Measurements from ENCODE around the gene LAMC1. TPM values are rescaled to one million over a fixed set of nuclear protein-coding genes. Genes with fewer than 3 reads are reported as not detected.

Gene LAMC1
- total and polyA plus RNA-seq, 2 experiments from 2014 or later, result 185 to 686 TPM

DNA sequence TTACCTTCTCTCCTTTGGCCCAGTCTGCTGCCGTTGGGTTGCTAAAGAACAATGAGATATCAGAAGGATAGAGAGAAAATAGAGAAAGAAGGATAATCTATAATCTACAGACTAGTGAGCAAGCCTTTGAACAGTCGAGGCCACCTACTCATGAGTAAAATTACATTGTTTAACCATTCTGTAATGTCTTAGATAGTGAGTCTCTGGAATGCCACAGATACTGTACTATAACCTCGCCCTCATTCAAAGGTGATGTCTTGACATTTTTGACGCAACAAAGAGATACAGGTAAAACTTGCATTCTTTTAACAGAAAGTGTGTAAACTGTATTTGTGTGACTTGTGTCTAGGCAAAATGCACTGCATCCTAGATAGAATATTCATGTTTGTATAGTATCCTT, 77.9 kb downstream of the LAMC1 start:
- Histone ChIP-seq H3K79me2 (ENCODE audit: insufficient read depth) (peaks cover 100% of the 10 kb centered on the region), H3K9ac (no peak overlapping the region), H4K20me1 (ENCODE audit: insufficient read depth) (peaks cover 17% of the 10 kb centered on the region), H3K27me3 (replicated peaks; ENCODE audit: insufficient read depth) (no peaks in the 10 kb centered on the region), H3F3A (ENCODE audit: insufficient read depth) (peaks cover 89% of the 10 kb centered on the region), H3K4me2 (ENCODE audit: unreplicated experiment) (no peak overlapping the region), H3K4me1 (ENCODE audit: insufficient read depth) (peaks cover 61% of the 10 kb centered on the region), H3K27ac (no peak overlapping the region), H3K4me3 (no peak overlapping the region), H3K9me2 (ENCODE audit: insufficient read depth) (no peaks in the 10 kb centered on the region), H2AFZ (no peak overlapping the region), H3K9me3 (ENCODE audit: low read depth) (no peaks in the 10 kb centered on the region), H3K36me3 (ENCODE audit: low read depth) (peaks cover 26% of the 10 kb centered on the region)
- no peak for DNase-seq
- 87 to 92% methylated on average over 4 of the region's 4 CpGs for WGBS, 2 experiments (ENCODE audit: low coverage in 1 of 2, low lambda C conversion rate in 2 of 2, missing lambda C conversion rate in 2 of 2)
- no peak for TF ChIP-seq EZH2phosphoT487 (IDR thresholded peaks at IDR 0.05; ENCODE audit: insufficient read depth, low read depth)
- TF ChIP-seq EZH2 (IDR thresholded peaks at IDR 0.05; ENCODE audit: insufficient read depth, poor library complexity, severe bottlenecking), result no peak
- in situ Hi-C loops (cut with MboI), result no loop called here

DNA sequence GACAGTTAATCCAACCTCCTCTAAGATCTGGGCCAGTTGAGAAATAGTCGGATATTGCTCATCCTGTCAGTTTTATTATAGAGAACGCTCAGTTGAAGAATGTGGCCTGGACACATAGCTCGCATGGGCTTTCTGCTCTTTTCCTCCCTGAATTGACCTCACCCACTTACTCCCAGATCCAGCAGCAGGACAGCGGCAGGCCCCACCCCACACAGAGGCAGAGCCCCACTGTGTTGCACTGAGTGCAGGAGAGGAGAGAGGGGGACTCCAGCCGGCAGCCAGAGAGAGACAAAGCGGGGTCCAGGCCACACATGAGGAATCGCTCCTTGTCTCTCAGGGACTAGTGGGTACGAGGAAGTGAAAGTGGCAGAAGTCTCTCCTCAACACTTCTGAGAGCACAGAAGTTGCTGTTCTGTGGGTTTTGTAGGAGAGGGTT, 78.6 kb downstream of the LAMC1 start:
- H3K79me2 ChIP-seq (ENCODE audit: insufficient read depth), result peaks cover 100% of the 10 kb centered on the region
- H3K9ac ChIP-seq, result no peak overlapping the region
- no peak overlapping the region for H2AFZ ChIP-seq
- peak overlapping the region; percentile 25; the same call in 1 of the 2 replicates for H3K27ac ChIP-seq
- peaks cover 82% of the 10 kb centered on the region for H3F3A ChIP-seq (ENCODE audit: insufficient read depth)
- TF ChIP-seq EZH2phosphoT487 (IDR thresholded peaks at IDR 0.05; ENCODE audit: insufficient read depth, low read depth) (no peak), EZH2 (IDR thresholded peaks at IDR 0.05; ENCODE audit: insufficient read depth, poor library complexity, severe bottlenecking) (no peak)
- no peaks in the 10 kb centered on the region for H3K9me2 ChIP-seq (ENCODE audit: insufficient read depth)
- peaks cover 32% of the 10 kb centered on the region for H3K36me3 ChIP-seq (ENCODE audit: low read depth)
- H4K20me1 ChIP-seq (ENCODE audit: insufficient read depth), result peaks cover 11% of the 10 kb centered on the region
- no peaks in the 10 kb centered on the region for H3K9me3 ChIP-seq (ENCODE audit: low read depth)
- H3K4me2 ChIP-seq (ENCODE audit: unreplicated experiment), result no peak overlapping the region
- H3K4me1 ChIP-seq (ENCODE audit: insufficient read depth), result peaks cover 61% of the 10 kb centered on the region
- WGBS, 2 experiments (ENCODE audit: low coverage in 1 of 2, low lambda C conversion rate in 2 of 2, missing lambda C conversion rate in 2 of 2), result 79 to 80% methylated on average over 8 of the region's 8 CpGs
- no peak overlapping the region for H3K4me3 ChIP-seq
- in situ Hi-C loops (cut with MboI), result no loop called here
- no peaks in the 10 kb centered on the region for H3K27me3 ChIP-seq (replicated peaks; ENCODE audit: insufficient read depth)
- peak; percentile 30 for DNase-seq

DNA sequence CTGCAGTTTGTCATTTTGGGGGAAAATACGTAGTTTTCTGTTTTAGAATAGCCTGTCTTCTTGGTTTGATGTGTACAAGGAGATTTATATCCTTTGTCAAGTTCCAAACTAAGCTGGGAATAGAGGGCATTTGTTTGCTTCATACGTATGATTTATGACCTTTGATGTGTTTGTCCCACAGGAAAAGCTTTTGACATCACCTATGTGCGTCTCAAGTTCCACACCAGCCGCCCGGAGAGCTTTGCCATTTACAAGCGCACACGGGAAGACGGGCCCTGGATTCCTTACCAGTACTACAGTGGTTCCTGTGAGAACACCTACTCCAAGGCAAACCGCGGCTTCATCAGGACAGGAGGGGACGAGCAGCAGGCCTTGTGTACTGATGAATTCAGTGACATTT, 79.9 kb downstream of the LAMC1 start:
- peaks cover 41% of the 10 kb centered on the region for H3K36me3 ChIP-seq (ENCODE audit: low read depth)
- H3K9ac ChIP-seq, result no peak overlapping the region
- H3K9me3 ChIP-seq (ENCODE audit: low read depth), result no peaks in the 10 kb centered on the region
- no peaks in the 10 kb centered on the region for H3K27me3 ChIP-seq (replicated peaks; ENCODE audit: insufficient read depth)
- no peak overlapping the region for H3K4me2 ChIP-seq (ENCODE audit: unreplicated experiment)
- in situ Hi-C loops (cut with MboI), result no loop called here
- H3K4me1 ChIP-seq (ENCODE audit: insufficient read depth), result peaks cover 52% of the 10 kb centered on the region
- TF ChIP-seq EZH2 (IDR thresholded peaks at IDR 0.05; ENCODE audit: insufficient read depth, poor library complexity, severe bottlenecking) (no peak), EZH2phosphoT487 (IDR thresholded peaks at IDR 0.05; ENCODE audit: insufficient read depth, low read depth) (no peak)
- peaks cover 11% of the 10 kb centered on the region for H4K20me1 ChIP-seq (ENCODE audit: insufficient read depth)
- H3K27ac ChIP-seq, result no peak overlapping the region
- 94 to 97% methylated on average over 11 of the region's 11 CpGs for WGBS, 2 experiments (ENCODE audit: low coverage in 1 of 2, low lambda C conversion rate in 2 of 2, missing lambda C conversion rate in 2 of 2)
- H3K79me2 ChIP-seq (ENCODE audit: insufficient read depth), result peaks cover 100% of the 10 kb centered on the region
- DNase-seq, result no peak
- no peaks in the 10 kb centered on the region for H3K9me2 ChIP-seq (ENCODE audit: insufficient read depth)
- H3K4me3 ChIP-seq, result no peak overlapping the region
- no peak overlapping the region for H2AFZ ChIP-seq
- peaks cover 74% of the 10 kb centered on the region for H3F3A ChIP-seq (ENCODE audit: insufficient read depth)

DNA sequence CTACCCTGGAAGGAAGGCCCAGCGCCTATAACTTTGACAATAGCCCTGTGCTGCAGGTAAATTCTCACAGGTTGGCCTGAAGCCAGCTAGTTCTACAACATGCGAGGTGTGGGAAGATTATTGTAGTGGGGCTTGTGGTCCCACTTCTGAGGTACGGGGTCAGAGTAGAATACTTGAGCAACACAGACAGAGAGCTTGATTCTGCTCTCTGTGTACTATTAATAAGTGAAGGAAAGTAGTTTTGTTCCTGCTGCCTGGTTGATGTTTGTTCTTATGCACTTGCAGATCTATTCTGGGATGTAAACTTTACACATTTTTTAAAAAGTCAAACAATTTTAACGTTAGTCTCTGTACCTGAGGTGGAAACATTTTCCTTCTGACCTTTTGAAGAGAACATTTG, 80.4 kb downstream of the LAMC1 start:
- Histone ChIP-seq H3K9ac (no peak overlapping the region), H3K9me2 (ENCODE audit: insufficient read depth) (no peaks in the 10 kb centered on the region), H2AFZ (no peak overlapping the region), H4K20me1 (ENCODE audit: insufficient read depth) (peaks cover 9% of the 10 kb centered on the region; the same call in 1 of the 2 replicates), H3K4me2 (ENCODE audit: unreplicated experiment) (no peak overlapping the region), H3K4me3 (no peak overlapping the region), H3K9me3 (ENCODE audit: low read depth) (no peaks in the 10 kb centered on the region), H3F3A (ENCODE audit: insufficient read depth) (peaks cover 69% of the 10 kb centered on the region), H3K36me3 (ENCODE audit: low read depth) (peaks cover 45% of the 10 kb centered on the region), H3K27me3 (replicated peaks; ENCODE audit: insufficient read depth) (no peaks in the 10 kb centered on the region), H3K27ac (no peak overlapping the region), H3K4me1 (ENCODE audit: insufficient read depth) (peaks cover 47% of the 10 kb centered on the region), H3K79me2 (ENCODE audit: insufficient read depth) (peaks cover 100% of the 10 kb centered on the region)
- DNase-seq, result no peak
- WGBS, 2 experiments (ENCODE audit: low coverage in 1 of 2, low lambda C conversion rate in 2 of 2, missing lambda C conversion rate in 2 of 2), result 84 to 91% methylated on average over 4 of the region's 4 CpGs
- TF ChIP-seq EZH2phosphoT487 (IDR thresholded peaks at IDR 0.05; ENCODE audit: insufficient read depth, low read depth) (no peak), EZH2 (IDR thresholded peaks at IDR 0.05; ENCODE audit: insufficient read depth, poor library complexity, severe bottlenecking) (no peak)
- in situ Hi-C loops (cut with MboI), result no loop called here

DNA sequence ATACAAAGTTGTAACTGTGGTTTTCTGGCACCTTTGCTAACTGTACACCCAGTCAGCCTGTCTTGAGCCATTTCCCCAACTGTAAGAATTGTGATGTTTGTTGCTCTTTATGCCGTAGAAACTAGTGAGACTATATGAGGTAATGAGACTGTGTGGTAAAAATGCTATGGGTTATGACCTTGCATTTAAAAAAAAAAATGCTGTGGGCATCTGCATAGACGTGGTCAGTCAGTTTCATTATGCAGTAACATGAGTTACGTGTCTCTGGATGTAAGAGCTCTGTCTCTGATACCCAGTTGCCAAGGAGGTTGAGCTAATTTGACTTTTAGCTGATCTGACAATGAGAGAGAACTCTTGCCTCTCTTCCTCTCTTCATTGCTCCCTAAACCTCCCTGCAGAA, 82.2 kb downstream of the LAMC1 start:
- Histone ChIP-seq H2AFZ (no peak overlapping the region), H3K4me1 (ENCODE audit: insufficient read depth) (peaks cover 38% of the 10 kb centered on the region), H3K9me3 (ENCODE audit: low read depth) (no peaks in the 10 kb centered on the region), H3K4me3 (no peak overlapping the region), H3K27ac (peak overlapping the region; percentile 43), H3K36me3 (ENCODE audit: low read depth) (peaks cover 64% of the 10 kb centered on the region), H3K4me2 (ENCODE audit: unreplicated experiment) (no peak overlapping the region), H3F3A (ENCODE audit: insufficient read depth) (peaks cover 63% of the 10 kb centered on the region), H3K9ac (peak overlapping the region; percentile 11; the same call in 1 of the 2 replicates), H4K20me1 (ENCODE audit: insufficient read depth) (peaks cover 9% of the 10 kb centered on the region; the same call in 1 of the 2 replicates), H3K27me3 (replicated peaks; ENCODE audit: insufficient read depth) (no peaks in the 10 kb centered on the region), H3K79me2 (ENCODE audit: insufficient read depth) (peaks cover 100% of the 10 kb centered on the region), H3K9me2 (ENCODE audit: insufficient read depth) (no peaks in the 10 kb centered on the region)
- DNase-seq, result peak; percentile 33
- WGBS, 2 experiments (ENCODE audit: low coverage in 1 of 2, low lambda C conversion rate in 2 of 2, missing lambda C conversion rate in 2 of 2), result 79 to 85% methylated on average over 3 of the region's 3 CpGs
- in situ Hi-C loops (cut with MboI), result no loop called here
- TF ChIP-seq EZH2 (IDR thresholded peaks at IDR 0.05; ENCODE audit: insufficient read depth, poor library complexity, severe bottlenecking), result no peak
